OCI-LY7 (cell line): ENCODE measurements around the gene EWSR1.

Experiments used
- CTCF ChIP-seq: fragments of 200-600 bp; sonication (generic); conservative IDR thresholded peaks from 2 replicates; pipeline ENCODE4 v1.5.1; 2014; ENCODE audit warnings: mild to moderate bottlenecking, antibody characterized with exemption, low read length, moderate library complexity, mixed read lengths
- EZH2phosphoT487 ChIP-seq: fragments of 200-600 bp; sonication (generic); IDR thresholded peaks from 2 replicates; pipeline ENCODE4 v1.6.1; 2018; ENCODE audit warnings: low read depth, borderline replicate concordance, mild to moderate bottlenecking, mixed run types, antibody characterized with exemption, low read length, moderate library complexity, mixed read lengths

DNA sequence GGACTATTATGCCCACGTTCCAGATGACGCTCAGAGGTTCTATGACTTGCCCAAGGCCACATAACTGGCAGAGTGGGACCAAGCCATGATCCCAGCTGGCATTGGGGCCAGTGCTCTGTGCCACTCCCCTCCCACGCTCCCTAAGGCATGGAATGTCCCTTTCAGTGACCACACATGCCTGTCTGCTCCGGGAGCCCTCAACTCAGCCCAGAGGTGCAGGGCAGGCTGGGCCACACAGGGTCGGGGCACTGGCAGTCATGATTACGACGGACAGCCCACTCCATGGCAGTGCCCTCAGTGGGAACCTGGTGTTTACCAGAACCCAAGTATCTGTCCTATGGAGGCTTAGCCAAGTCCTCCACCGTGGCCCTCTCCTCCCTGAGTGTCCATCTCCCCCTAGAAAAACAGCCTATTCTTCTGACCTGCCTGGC is 10.3 kb upstream of the EWSR1 start:
- TF ChIP-seq CTCF (no peak), EZH2phosphoT487 (no peak)
